Neural cell (in vitro differentiated cells): ENCODE results near the gene ZDBF2. TPM values are rescaled to one million over a fixed set of nuclear protein-coding genes. Genes with fewer than 3 reads are reported as not detected.

Source experiments
- H2AFZ ChIP-seq: fragments of 200-600, 300-800 bp; sonication (generic), shearing (Covaris generic); 2 replicates; pipeline ENCODE4 v1.6.0; 2014; ENCODE audit warnings: low read depth, mild to moderate bottlenecking, antibody characterized with exemption, low read length, moderate library complexity
- H3F3A ChIP-seq: fragments of 200-600 bp; shearing (Covaris generic); 2 replicates; pipeline ENCODE4 v1.6.1; 2016; ENCODE audit warnings: mild to moderate bottlenecking, moderate library complexity, mixed read lengths, antibody characterized with exemption, low read length; ENCODE audit not compliant: insufficient read depth, poor library complexity, severe bottlenecking
- H3K27ac ChIP-seq: fragments of 200-600, 300-800 bp; sonication (generic), shearing (Covaris generic); 2 replicates; pipeline ENCODE4 v1.5.1; 2014; ENCODE audit warnings: mild to moderate bottlenecking, low read length, moderate library complexity
- H3K27me3 ChIP-seq: fragments of 300-800, 200-600 bp; sonication (generic), shearing (Covaris generic); 2 replicates; pipeline ENCODE4 v1.6.0; 2014; ENCODE audit warnings: mild to moderate bottlenecking, low read depth, low read length, moderate library complexity; ENCODE audit not compliant: insufficient read depth
- H3K36me3 ChIP-seq: fragments of 300-800, 200-600 bp; sonication (generic), shearing (Covaris generic); 2 replicates; pipeline ENCODE4 v1.5.1; 2014; ENCODE audit warnings: mild to moderate bottlenecking, antibody characterized with exemption, low read length, moderate library complexity; ENCODE audit not compliant: insufficient read depth
- H3K4me2 ChIP-seq: fragments of 300-800, 200-600 bp; sonication (generic), shearing (Covaris generic); 2 replicates; pipeline ENCODE4 v1.6.0; 2014; ENCODE audit warnings: mild to moderate bottlenecking, low read length
- H3K4me3 ChIP-seq: fragments of 300-800, 200-600 bp; sonication (generic), shearing (Covaris generic); 2 replicates; pipeline ENCODE4 v1.5.1; 2014; ENCODE audit warnings: mild to moderate bottlenecking, low read length, moderate library complexity
- H3K79me2 ChIP-seq: fragments of 200-600 bp; shearing (Covaris generic); replicated peaks from 2 replicates; pipeline ENCODE4 v1.6.0; 2014; ENCODE audit warnings: mild to moderate bottlenecking, low read length, moderate library complexity; ENCODE audit not compliant: insufficient read depth
- H3K9ac ChIP-seq: fragments of 300-800, 200-600 bp; sonication (generic), shearing (Covaris generic); 2 replicates; pipeline ENCODE4 v1.6.1; 2016; ENCODE audit warnings: mild to moderate bottlenecking, low read length, mixed read lengths
- H3K9me2 ChIP-seq: fragments of 200-600 bp; shearing (Covaris generic); 2 replicates; pipeline ENCODE4 v1.6.1; 2016; ENCODE audit warnings: mild to moderate bottlenecking, low read length, mixed read lengths; ENCODE audit not compliant: insufficient read depth
- H3K9me3 ChIP-seq: fragments of 200-600, 300-800 bp; sonication (generic), shearing (Covaris generic); 2 replicates; pipeline ENCODE4 v1.6.1; 2016; ENCODE audit warnings: mild to moderate bottlenecking, mixed run types, low read length, moderate library complexity, mixed read lengths
- H4K20me1 ChIP-seq: fragments of 200-600 bp; shearing (Covaris generic); 2 replicates; pipeline ENCODE4 v1.6.1; 2016; ENCODE audit warnings: mild to moderate bottlenecking, mixed run types; ENCODE audit not compliant: insufficient read depth
- CTCF ChIP-seq: fragments of 450-650 bp; IDR thresholded peaks from 2 replicates; pipeline ENCODE4 v1.5.1; 2014; ENCODE audit warnings: antibody characterized with exemption, mild to moderate bottlenecking, moderate library complexity; ENCODE audit not compliant: poor library complexity, severe bottlenecking
- EP300 ChIP-seq: fragments of 450-650 bp; conservative IDR thresholded peaks from 2 replicates; pipeline ENCODE4 v1.6.1; 2014; ENCODE audit warnings: antibody characterized with exemption, mild to moderate bottlenecking, moderate library complexity; ENCODE audit not compliant: poor library complexity, severe bottlenecking
- EZH2 ChIP-seq: fragments of 200-600, 300-800 bp; shearing (Covaris generic), sonication (generic); IDR thresholded peaks from 2 replicates; pipeline ENCODE4 v1.6.1; 2014; ENCODE audit warnings: antibody characterized with exemption, low read length, borderline replicate concordance, mild to moderate bottlenecking; ENCODE audit not compliant: insufficient read depth, poor library complexity, severe bottlenecking
- MXI1 ChIP-seq: fragments of 450-650 bp; conservative IDR thresholded peaks from 2 replicates; pipeline ENCODE4 v1.6.1; 2014; ENCODE audit warnings: antibody characterized with exemption, mild to moderate bottlenecking; ENCODE audit not compliant: poor library complexity, severe bottlenecking
- POLR2AphosphoS5 ChIP-seq: IDR thresholded peaks from 2 replicates; pipeline ENCODE4 v1.6.1; 2012
- RAD21 ChIP-seq: fragments of 450-650 bp; conservative IDR thresholded peaks from 2 replicates; pipeline ENCODE4 v1.6.1; 2014; ENCODE audit warnings: antibody characterized with exemption, mild to moderate bottlenecking, moderate library complexity
- REST ChIP-seq: IDR thresholded peaks from 2 replicates; pipeline ENCODE4 v1.6.1; 2012; ENCODE audit warnings: borderline replicate concordance
- SMC3 ChIP-seq: fragments of 450-650 bp; conservative IDR thresholded peaks from 2 replicates; pipeline ENCODE4 v1.6.1; 2014; ENCODE audit warnings: antibody characterized with exemption, mild to moderate bottlenecking, moderate library complexity; ENCODE audit not compliant: poor library complexity
- TAF1 ChIP-seq: IDR thresholded peaks from 2 replicates; pipeline ENCODE4 v1.6.1; 2012; ENCODE audit warnings: low read depth
- polyA plus RNA-seq: library from polyadenylated mRNA; depleted of rRNA; stranded (reverse); fragments of >200 nt; gene quantifications from 2 replicates; pipeline ENCODE4 v1.2.3, GENCODE V29; 2014

Gene ZDBF2
- polyA plus RNA-seq, 1 donor from 2014 or later = 23.4 TPM

- Histone ChIP-seq H3K27ac (no peak overlapping the region), H3K79me2 (no peaks in the 10 kb centered on the region), H3K9ac (no peak overlapping the region), H3K27me3 (peaks cover 96% of the 10 kb centered on the region), H2AFZ (no peak overlapping the region), H3K36me3 (no peaks in the 10 kb centered on the region), H4K20me1 (no peaks in the 10 kb centered on the region), H3K9me2 (no peaks in the 10 kb centered on the region), H3K9me3 (no peaks in the 10 kb centered on the region), H3K4me2 (no peak overlapping the region), H3F3A (no peaks in the 10 kb centered on the region), H3K4me3 (no peak overlapping the region)
- no peak for TF ChIP-seq REST
- no peak for TF ChIP-seq SMC3
- no peak for TF ChIP-seq CTCF
- no peak for TF ChIP-seq TAF1
- TF ChIP-seq EZH2 = no peak
- TF ChIP-seq MXI1 = no peak
- no peak for TF ChIP-seq POLR2AphosphoS5
- TF ChIP-seq EP300 = no peak
- no peak for TF ChIP-seq RAD21
Measured at GRCh38 chr2:206263959-206264603, 10.4 kb upstream of the ZDBF2 start.

GRCh38 chr2:206266130-206267125 is 8.0 kb upstream of the ZDBF2 start:
- TF ChIP-seq EZH2 (no peak), REST (no peak), POLR2AphosphoS5 (no peak), MXI1 (no peak)
- no peaks in the 10 kb centered on the region for H4K20me1 ChIP-seq
- H3K4me2 ChIP-seq = no peak overlapping the region
- no peak overlapping the region for H3K4me3 ChIP-seq
- no peaks in the 10 kb centered on the region for H3K79me2 ChIP-seq
- no peak overlapping the region for H3K9ac ChIP-seq
- peaks cover 93% of the 10 kb centered on the region for H3K27me3 ChIP-seq
- no peak overlapping the region for H2AFZ ChIP-seq
- H3K27ac ChIP-seq = no peak overlapping the region
- no peaks in the 10 kb centered on the region for H3K9me3 ChIP-seq
- H3F3A ChIP-seq = no peaks in the 10 kb centered on the region
- no peaks in the 10 kb centered on the region for H3K9me2 ChIP-seq
- H3K36me3 ChIP-seq = no peaks in the 10 kb centered on the region
